Measurements from ENCODE around the gene LRRC26. TPM values are rescaled to one million over a fixed set of nuclear protein-coding genes. Genes with fewer than 3 reads are reported as not detected.

Gene LRRC26
- total RNA-seq, 1 experiment from 2014 or later = 0.40 TPM

GRCh38 chr9:137167747-137168572 is 1.9 kb downstream of the LRRC26 start:
- Histone ChIP-seq H3F3A (ENCODE audit: low read length, unreplicated experiment) (no peaks in the 10 kb centered on the region), H4K20me1 (ENCODE audit: low read length) (no peaks in the 10 kb centered on the region), H3K9ac (ENCODE audit: low read length) (no peak overlapping the region), H3K9me2 (replicated peaks; ENCODE audit: low read length) (no peaks in the 10 kb centered on the region), H2AFZ (ENCODE audit: low read length) (no peak overlapping the region), H3K9me3 (ENCODE audit: low read length) (no peaks in the 10 kb centered on the region), H3K27ac (ENCODE audit: low read length) (no peak overlapping the region), H3K4me1 (ENCODE audit: insufficient read depth, low read length) (no peaks in the 10 kb centered on the region), H3K27me3 (ENCODE audit: low read length) (peaks cover 12% of the 10 kb centered on the region), H3K4me3 (ENCODE audit: low read length) (peak overlapping the region; percentile 48; the same call in 1 of the 2 replicates), H3K36me3 (ENCODE audit: low read depth, low read length) (no peaks in the 10 kb centered on the region), H3K4me2 (ENCODE audit: low read length) (peak overlapping the region; percentile 84), H3K79me2 (ENCODE audit: low read length) (no peaks in the 10 kb centered on the region)
- TF ChIP-seq EZH2 (IDR thresholded peaks at IDR 0.05; ENCODE audit: low read length, unreplicated experiment) (no peak), CTCF (conservative IDR thresholded peaks at IDR 0.05; ENCODE audit: low read depth, low read length) (no peak), EZH2phosphoT487 (IDR thresholded peaks at IDR 0.05; ENCODE audit: borderline replicate concordance, low read length) (no peak)
- no TSS peak for BruUV-seq (replicated peaks)
- CTCF ChIA-PET = no interaction called here
- intact Hi-C loops (cut with micrococcal nuclease) = no loop called here
- POLR2A ChIA-PET (ENCODE audit: unreplicated experiment) = no interaction called here
- ATAC-seq = peak; percentile 10
- DNase-seq = no peak

GRCh38 chr9:137167277-137167746 is 2.5 kb downstream of the LRRC26 start:
- no peak overlapping the region for H3K27ac ChIP-seq (ENCODE audit: low read length)
- H3K9me3 ChIP-seq (ENCODE audit: low read length) = no peaks in the 10 kb centered on the region
- DNase-seq = no peak
- intact Hi-C loops (cut with micrococcal nuclease) = no loop called here
- no peak for ATAC-seq
- H3F3A ChIP-seq (ENCODE audit: low read length, unreplicated experiment) = no peaks in the 10 kb centered on the region
- H3K4me1 ChIP-seq (ENCODE audit: insufficient read depth, low read length) = no peaks in the 10 kb centered on the region
- H3K27me3 ChIP-seq (ENCODE audit: low read length) = peaks cover 12% of the 10 kb centered on the region
- POLR2A ChIA-PET (ENCODE audit: unreplicated experiment) = no interaction called here
- TF ChIP-seq EZH2phosphoT487 (IDR thresholded peaks at IDR 0.05; ENCODE audit: borderline replicate concordance, low read length) (no peak), CTCF (conservative IDR thresholded peaks at IDR 0.05; ENCODE audit: low read depth, low read length) (no peak), EZH2 (IDR thresholded peaks at IDR 0.05; ENCODE audit: low read length, unreplicated experiment) (no peak)
- no peaks in the 10 kb centered on the region for H3K79me2 ChIP-seq (ENCODE audit: low read length)
- H3K36me3 ChIP-seq (ENCODE audit: low read depth, low read length) = no peaks in the 10 kb centered on the region
- no peaks in the 10 kb centered on the region for H3K9me2 ChIP-seq (replicated peaks; ENCODE audit: low read length)
- no peaks in the 10 kb centered on the region for H4K20me1 ChIP-seq (ENCODE audit: low read length)
- CTCF ChIA-PET = no interaction called here
- no peak overlapping the region for H3K4me3 ChIP-seq (ENCODE audit: low read length)
- H3K9ac ChIP-seq (ENCODE audit: low read length) = no peak overlapping the region
- H2AFZ ChIP-seq (ENCODE audit: low read length) = no peak overlapping the region
- peak overlapping the region; percentile 84 for H3K4me2 ChIP-seq (ENCODE audit: low read length)
- BruUV-seq (replicated peaks) = no TSS peak

All from PC-3 (cell line).